Lower leg skin (tissue), 3 donors: ENCODE results near the gene PDLIM7.

Source experiments
- CTCF ChIP-seq, 3 donors: fragments of 450-650 bp; IDR thresholded peaks; one replicate each; pipeline ENCODE4 v1.5.1; 2016; ENCODE audit warnings: antibody characterized with exemption in 3 of 3, mild to moderate bottlenecking in 3 of 3, moderate library complexity in 2 of 3
- POLR2A ChIP-seq, 2 donors: fragments of 450-650 bp; IDR thresholded peaks; one replicate each; pipeline ENCODE4 v1.6.1; 2016 to 2017; ENCODE audit warnings: antibody characterized with exemption in 2 of 2, mild to moderate bottlenecking in 1 of 2, moderate library complexity in 1 of 2

DNA sequence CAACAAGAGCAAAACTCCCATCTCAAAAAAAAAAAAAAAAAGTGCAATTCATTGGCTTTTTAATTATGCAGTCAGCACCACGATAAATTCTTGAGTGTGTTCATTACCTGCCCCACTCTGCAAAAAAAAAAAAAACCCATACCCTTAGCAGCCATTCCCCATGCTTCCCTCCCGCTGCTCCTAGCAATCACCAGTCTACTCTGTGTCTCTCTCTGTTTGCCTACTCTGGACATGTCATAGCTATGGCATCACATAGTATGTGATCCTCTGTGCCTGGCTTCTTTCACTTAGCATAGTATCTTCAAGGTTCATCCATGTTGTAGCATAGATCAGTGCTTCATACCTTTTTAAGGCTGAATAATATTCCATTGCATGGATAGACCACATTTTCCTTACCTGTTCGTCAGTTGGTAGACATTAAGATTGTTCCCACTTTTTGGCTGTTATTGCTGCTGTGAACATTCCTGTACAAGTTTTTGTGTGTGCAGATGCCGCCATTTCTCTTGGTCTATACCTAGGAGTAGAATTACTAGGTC lies 57.8 kb downstream of the PDLIM7 start:
- TF ChIP-seq CTCF (IDR thresholded peaks at IDR 0.05) (no peak), POLR2A (IDR thresholded peaks at IDR 0.05) (no peak)
